ENCODE data around the gene HNRNPA2B1. TPM values are rescaled to one million over a fixed set of nuclear protein-coding genes. Genes with fewer than 3 reads are reported as not detected.

The HNRNPA2B1 gene
- total RNA-seq, 3 donors from 2014 or later (not counting 1 experiment from before 2014, with no cell fraction given), result 473 to 627 (median 585) TPM

- no peaks in the 10 kb centered on the region for H3K9me3 ChIP-seq (ENCODE audit: control insufficient read depth, insufficient read depth, low read length)
- H3K4me3 ChIP-seq (ENCODE audit: low read length), result no peak overlapping the region
- no peaks in the 10 kb centered on the region for H3K36me3 Mint-ChIP-seq
- no peaks in the 10 kb centered on the region for H3K27me3 ChIP-seq (ENCODE audit: control insufficient read depth, insufficient read depth, low read length)
- peaks cover 15% of the 10 kb centered on the region for H3K36me3 ChIP-seq (ENCODE audit: control insufficient read depth, insufficient read depth, low read length)
- H3K27ac ChIP-seq (ENCODE audit: low read length), result no peak overlapping the region
- DNase-seq, result no peak
- intact Hi-C loops (cut with micrococcal nuclease), result no loop called here
- no peaks in the 10 kb centered on the region for H3K9me3 Mint-ChIP-seq
- peak overlapping the region; percentile 100 for H3K27ac Mint-ChIP-seq
- WGBS (ENCODE audit: insufficient coverage), result 91% methylated on average over 3 of the region's 4 CpGs
- ATAC-seq, result no peak
- no peaks in the 10 kb centered on the region for H3K27me3 Mint-ChIP-seq (ENCODE audit: low read depth in 2 of 2)
- peak overlapping the region; percentile 43 for H3K4me3 Mint-ChIP-seq
- H3K4me1 ChIP-seq (ENCODE audit: control insufficient read depth, insufficient read depth, low read length), result peaks cover 21% of the 10 kb centered on the region
- H3K4me1 Mint-ChIP-seq, result peaks cover 80% of the 10 kb centered on the region in 2 donors
- no peak for TF ChIP-seq CTCF (IDR thresholded peaks at IDR 0.05)
Measured at GRCh38 chr7:26183545-26184280, 16.8 kb downstream of the HNRNPA2B1 start.

GRCh38 chr7:26182706-26183105 is 17.8 kb downstream of the HNRNPA2B1 start:
- no peaks in the 10 kb centered on the region for H3K9me3 Mint-ChIP-seq
- H3K4me1 Mint-ChIP-seq, result peaks cover 70 to 76% of the 10 kb centered on the region in 2 donors
- H3K4me3 Mint-ChIP-seq, result no peak overlapping the region

GRCh38 chr7:26182283-26182682 is 18.3 kb downstream of the HNRNPA2B1 start:
- H3K27me3 ChIP-seq (ENCODE audit: control insufficient read depth, insufficient read depth, low read length), result no peaks in the 10 kb centered on the region
- peaks cover 26% of the 10 kb centered on the region for H3K4me1 ChIP-seq (ENCODE audit: control insufficient read depth, insufficient read depth, low read length)
- no peaks in the 10 kb centered on the region for H3K9me3 Mint-ChIP-seq
- no peaks in the 10 kb centered on the region for H3K9me3 ChIP-seq (ENCODE audit: control insufficient read depth, insufficient read depth, low read length)
- H3K4me3 ChIP-seq (ENCODE audit: low read length), result no peak overlapping the region
- H3K27me3 Mint-ChIP-seq (ENCODE audit: low read depth in 2 of 2), result no peaks in the 10 kb centered on the region
- no peak for DNase-seq
- intact Hi-C loops (cut with micrococcal nuclease), result no loop called here
- no peak overlapping the region for H3K4me3 Mint-ChIP-seq
- H3K27ac ChIP-seq (ENCODE audit: low read length), result peak overlapping the region; percentile 8
- H3K4me1 Mint-ChIP-seq, result peaks cover 65 to 73% of the 10 kb centered on the region in 2 donors
- H3K36me3 ChIP-seq (ENCODE audit: control insufficient read depth, insufficient read depth, low read length), result peaks cover 4% of the 10 kb centered on the region
- no peak for ATAC-seq
- TF ChIP-seq CTCF (IDR thresholded peaks at IDR 0.05), result no peak
- H3K27ac Mint-ChIP-seq, result peak overlapping the region; percentile 100
- H3K36me3 Mint-ChIP-seq, result no peaks in the 10 kb centered on the region
- 94% methylated on average over 6 of the region's 6 CpGs for WGBS (ENCODE audit: insufficient coverage)

More at GRCh38 chr7:26182706-26183105, 17.8 kb downstream of the HNRNPA2B1 start:
- Histone ChIP-seq H3K27me3 (ENCODE audit: control insufficient read depth, insufficient read depth, low read length) (no peaks in the 10 kb centered on the region), H3K36me3 (ENCODE audit: control insufficient read depth, insufficient read depth, low read length) (peaks cover 5% of the 10 kb centered on the region), H3K4me1 (ENCODE audit: control insufficient read depth, insufficient read depth, low read length) (peaks cover 26% of the 10 kb centered on the region), H3K27ac (ENCODE audit: low read length) (peak overlapping the region; percentile 8), H3K9me3 (ENCODE audit: control insufficient read depth, insufficient read depth, low read length) (no peaks in the 10 kb centered on the region), H3K4me3 (ENCODE audit: low read length) (no peak overlapping the region)
- TF ChIP-seq CTCF (IDR thresholded peaks at IDR 0.05), result no peak
- DNase-seq (no peak), ATAC-seq (no peak)
- Mint-ChIP-seq H3K27ac (peak overlapping the region; percentile 100), H3K36me3 (no peaks in the 10 kb centered on the region), H3K27me3 (ENCODE audit: low read depth in 2 of 2) (no peaks in the 10 kb centered on the region)
- WGBS (ENCODE audit: insufficient coverage), result 89% methylated on average over 8 of the region's 8 CpGs
- intact Hi-C loops (cut with micrococcal nuclease), result no loop called here
